GM21786 (cell line): ENCODE measurements around the gene AAGAB.

Experiments
- ATAC-seq: cut with Tn5 transposase; IDR thresholded peaks from one replicate; pipeline ENCODE4 v1.9.1; 2021; ENCODE audit not compliant: unreplicated experiment

The AAGAB gene

GRCh38 chr15:67174864-67175573 lies 79.4 kb downstream of the AAGAB start:
- ATAC-seq, result no peak

- ATAC-seq, result no peak
Observed at GRCh38 chr15:67174446-67174845, 80.0 kb downstream of the AAGAB start.

- ATAC-seq, result no peak
Observed at GRCh38 chr15:67173786-67174185, 80.7 kb downstream of the AAGAB start.

DNA sequence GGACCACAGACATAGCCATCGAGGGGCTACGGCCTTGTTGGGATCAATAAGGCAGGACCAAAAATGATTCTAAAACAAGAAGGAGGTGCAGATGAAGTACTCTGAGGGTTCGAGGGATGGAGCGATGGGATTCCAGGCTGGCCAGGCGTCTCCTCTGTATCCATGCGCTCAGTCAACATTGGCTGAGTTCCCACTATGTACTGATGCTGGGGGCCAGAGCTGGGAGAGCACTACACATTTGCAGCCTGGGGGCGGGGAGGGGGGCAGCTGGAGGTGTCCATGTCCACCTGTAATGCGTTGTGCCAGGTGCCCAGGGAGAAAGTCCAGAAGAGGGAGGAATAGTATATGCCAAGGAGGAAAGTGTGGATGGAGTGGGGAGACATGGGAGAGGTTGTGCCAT lies 81.5 kb downstream of the AAGAB start:
- ATAC-seq, result no peak

- ATAC-seq, result no peak
Observed at GRCh38 chr15:67172172-67172571, 82.3 kb downstream of the AAGAB start.

DNA sequence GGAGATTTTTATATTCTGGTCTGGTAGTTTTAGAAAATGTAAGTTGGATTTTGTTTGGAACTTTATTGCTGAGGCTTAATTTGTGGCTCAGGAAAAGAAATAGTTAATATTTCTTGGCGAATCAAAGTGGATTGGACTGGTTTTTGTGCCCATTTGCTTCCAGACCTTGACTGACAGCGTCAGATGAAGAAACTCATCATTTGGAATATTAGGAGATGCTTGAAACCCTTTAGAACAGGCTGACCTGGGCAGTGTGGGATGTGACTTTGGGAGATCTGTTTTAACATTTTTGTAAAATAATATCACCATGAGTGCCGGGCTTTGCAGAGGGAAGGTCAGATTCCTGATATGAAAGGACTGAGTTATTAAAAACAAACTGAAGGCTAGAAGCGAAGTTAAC lies 83.0 kb downstream of the AAGAB start:
- no peak for ATAC-seq

GRCh38 chr15:67170143-67170925 lies 84.1 kb downstream of the AAGAB start:
- no peak for ATAC-seq

DNA sequence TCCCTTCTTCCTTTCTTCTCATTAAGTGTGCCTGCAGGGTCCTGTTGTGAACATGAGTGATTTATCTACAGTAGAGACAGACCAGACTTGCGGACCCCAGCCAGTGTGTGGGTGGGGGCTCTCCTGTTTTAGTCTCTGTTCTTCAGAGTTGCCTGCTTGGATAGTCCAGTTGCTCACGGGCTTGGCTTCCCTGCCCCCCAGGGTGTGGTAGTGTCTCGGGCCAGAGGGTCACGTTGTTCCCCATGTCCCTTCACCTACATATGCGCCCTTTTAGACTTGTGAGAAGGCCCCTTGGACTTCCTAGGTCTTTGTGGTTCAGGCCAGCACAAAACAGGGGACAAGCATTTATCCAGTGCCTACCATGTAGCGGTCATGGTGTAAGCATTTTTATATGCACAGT lies 85.8 kb downstream of the AAGAB start:
- ATAC-seq, result no peak

GRCh38 chr15:67167091-67167490 lies 87.4 kb downstream of the AAGAB start:
- no peak for ATAC-seq

GRCh38 chr15:67166280-67167009 lies 88.0 kb downstream of the AAGAB start:
- no peak for ATAC-seq

GRCh38 chr15:67165254-67166253 lies 88.9 kb downstream of the AAGAB start:
- no peak for ATAC-seq

GRCh38 chr15:67164811-67165253 lies 89.6 kb downstream of the AAGAB start:
- no peak for ATAC-seq

DNA sequence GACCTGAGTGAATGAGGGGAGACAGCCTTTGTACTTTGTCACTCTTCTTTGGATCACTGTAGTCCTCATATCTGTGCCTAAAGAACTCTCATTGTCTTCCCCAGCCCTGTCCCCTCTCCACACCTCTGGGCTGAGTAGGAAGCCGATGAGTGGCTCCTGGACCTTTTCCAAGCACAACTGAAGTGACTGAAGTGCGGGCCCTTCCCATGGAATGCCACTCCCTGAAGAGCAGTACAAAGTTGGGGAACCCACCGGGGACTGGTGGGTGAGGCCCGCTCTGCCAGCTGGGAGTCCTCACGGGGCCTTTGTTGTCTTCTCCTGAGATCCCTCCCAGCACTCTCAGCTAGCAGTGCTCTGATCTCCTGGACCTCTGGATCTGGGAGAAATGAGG lies 90.1 kb downstream of the AAGAB start:
- no peak for ATAC-seq

GRCh38 chr15:67163180-67163579 lies 91.3 kb downstream of the AAGAB start:
- no peak for ATAC-seq

GRCh38 chr15:67161881-67162280 lies 92.6 kb downstream of the AAGAB start:
- no peak for ATAC-seq

- ATAC-seq, result no peak
Observed at GRCh38 chr15:67161412-67161811, 93.0 kb downstream of the AAGAB start.

DNA sequence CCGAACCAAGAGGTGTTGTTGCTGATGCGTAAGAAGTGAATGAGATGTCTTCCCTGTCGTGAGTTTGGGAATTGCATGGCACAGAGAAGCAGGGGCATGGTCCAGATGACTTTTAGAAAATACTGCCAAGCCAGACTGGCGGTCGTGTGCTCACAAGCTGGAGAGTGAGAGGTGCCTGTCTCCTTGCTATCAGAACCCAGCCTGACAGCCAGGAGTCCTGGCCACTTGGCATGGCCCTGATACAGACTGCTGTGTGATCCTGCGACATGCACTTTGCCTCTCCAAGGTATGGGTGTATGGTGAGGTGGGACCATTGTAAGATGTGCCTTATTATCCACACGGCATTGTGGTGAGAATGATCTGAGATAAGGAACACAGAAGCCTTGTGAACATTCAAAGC lies 96.1 kb downstream of the AAGAB start:
- no peak for ATAC-seq

- ATAC-seq, result no peak
Observed at GRCh38 chr15:67157521-67158252, 96.8 kb downstream of the AAGAB start.

DNA sequence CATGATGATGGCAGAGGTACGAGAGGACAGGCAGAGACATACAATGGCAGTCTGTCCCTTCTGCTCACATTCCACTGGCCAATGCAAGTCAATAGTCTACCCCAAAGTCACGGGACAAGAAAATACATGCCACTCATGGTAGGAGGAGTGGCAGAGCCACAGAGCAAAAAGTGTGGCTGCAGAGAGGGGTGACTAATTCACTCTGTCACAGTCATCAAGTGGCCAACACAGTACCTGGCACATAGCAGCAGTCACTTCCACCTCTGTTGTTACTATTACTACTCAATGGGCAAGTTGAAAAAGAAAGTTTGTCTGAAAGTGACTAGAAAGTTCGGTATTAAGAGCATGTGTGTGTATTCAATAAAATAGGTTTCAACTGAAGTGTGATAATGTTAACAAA lies 97.6 kb downstream of the AAGAB start:
- no peak for ATAC-seq

DNA sequence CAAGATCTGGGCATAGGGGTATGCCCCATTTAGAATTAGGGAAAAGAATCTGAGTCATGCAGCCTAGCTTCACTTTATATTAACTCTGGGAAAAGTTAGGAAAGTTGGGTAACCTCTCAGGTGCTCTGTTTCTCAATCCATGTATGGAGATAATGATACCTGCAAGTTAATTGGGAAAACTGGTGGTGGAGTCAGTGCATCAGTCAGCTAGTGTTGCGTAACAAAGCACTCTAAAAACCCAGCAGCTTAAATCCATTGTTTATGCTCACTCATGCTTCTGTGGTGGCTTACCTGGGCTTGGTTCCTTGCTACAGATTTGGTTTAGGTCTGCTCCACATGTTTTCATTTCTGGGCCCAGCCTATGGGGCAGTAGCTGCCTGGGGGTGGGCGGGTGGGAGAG lies 98.0 kb downstream of the AAGAB start:
- ATAC-seq, result no peak
